Duodenal mucosa (tissue), 2 donors: Measurements from ENCODE around the gene PRSS27.
"Not testable (repeated sequence)": the region's sequence is repeated elsewhere in the genome, so short reads cannot be mapped to it uniquely, and the experiment has no call there.

Experiments
- H3K27ac ChIP-seq: one replicate; pipeline ENCODE4 v1.7.0; 2013; ENCODE audit warnings: low read depth, low read length
- H3K27me3 ChIP-seq, 2 donors: one replicate each; pipeline ENCODE4 v1.7.0; 2013; ENCODE audit warnings: low read length in 2 of 2, control low read depth in 1 of 2; ENCODE audit not compliant: insufficient read depth in 2 of 2, control insufficient read depth in 1 of 2
- H3K36me3 ChIP-seq, 2 donors: one replicate each; pipeline ENCODE4 v1.7.0; 2013; ENCODE audit warnings: low read length in 2 of 2, control low read depth in 1 of 2; ENCODE audit not compliant: insufficient read depth in 2 of 2, control insufficient read depth in 1 of 2
- H3K4me1 ChIP-seq, 2 donors: one replicate each; pipeline ENCODE4 v1.7.0; 2013; ENCODE audit warnings: low read length in 2 of 2, control low read depth in 1 of 2; ENCODE audit not compliant: insufficient read depth in 2 of 2, control insufficient read depth in 1 of 2
- H3K4me3 ChIP-seq, 2 donors: one replicate each; pipeline ENCODE4 v1.7.0; 2013; ENCODE audit warnings: low read length in 2 of 2, low read depth in 1 of 2
- H3K9ac ChIP-seq, 2 donors: one replicate each; pipeline ENCODE4 v1.7.0; 2013; ENCODE audit warnings: low read length in 2 of 2, low read depth in 1 of 2
- H3K9me3 ChIP-seq, 2 donors: one replicate each; pipeline ENCODE4 v1.7.0; 2013; ENCODE audit warnings: low read length in 2 of 2, control low read depth in 1 of 2; ENCODE audit not compliant: control insufficient read depth in 1 of 2

Gene PRSS27

DNA sequence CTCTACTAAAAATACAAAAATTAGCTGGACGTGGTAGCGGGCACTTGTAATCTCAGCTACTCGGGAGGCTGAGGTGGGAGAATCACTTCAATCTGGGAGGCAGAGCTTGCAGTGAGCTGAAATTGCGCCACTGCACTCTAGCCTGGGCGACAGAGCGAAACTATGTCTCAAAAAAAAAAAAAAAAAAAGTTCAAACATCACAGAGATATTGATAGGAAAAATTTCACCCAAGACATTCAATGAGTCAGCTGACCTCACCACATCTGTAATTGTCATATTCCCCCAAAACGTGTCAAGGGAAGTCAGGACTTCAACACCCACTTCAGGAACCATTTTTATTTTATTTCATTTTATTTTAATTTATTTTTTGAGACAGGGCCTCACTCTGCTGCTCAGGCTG lies 8.0 kb upstream of the PRSS27 start:
- H3K36me3 ChIP-seq, result no peaks in the 10 kb centered on the region
- no peaks in the 10 kb centered on the region for H3K4me1 ChIP-seq
- no peak overlapping the region for H3K9ac ChIP-seq
- no peaks in the 10 kb centered on the region for H3K27me3 ChIP-seq
- no peaks in the 10 kb centered on the region for H3K9me3 ChIP-seq
- H3K27ac ChIP-seq, result no peak overlapping the region
- H3K4me3 ChIP-seq, result no peak overlapping the region

DNA sequence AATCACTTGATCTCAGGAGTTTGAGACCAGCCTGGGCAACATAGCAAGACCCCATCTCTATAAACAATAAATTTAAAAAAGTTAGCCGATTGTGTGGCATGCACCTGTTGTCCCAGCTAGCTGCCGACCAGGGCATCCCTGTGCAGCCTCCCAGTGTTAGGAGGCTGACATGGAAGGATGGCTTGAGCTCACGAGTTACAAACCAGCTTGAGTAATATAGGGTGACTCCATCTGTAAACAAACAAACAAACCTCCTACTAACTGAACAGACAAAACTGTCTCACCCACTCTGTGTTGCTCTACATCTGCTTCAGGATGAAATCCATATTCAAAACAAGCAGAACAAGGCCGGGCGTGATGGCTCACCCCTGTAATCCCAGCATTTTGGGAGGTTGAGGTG lies 6.9 kb upstream of the PRSS27 start:
- Histone ChIP-seq H3K4me1 (no peaks in the 10 kb centered on the region), H3K27me3 (no peaks in the 10 kb centered on the region), H3K9me3 (no peaks in the 10 kb centered on the region), H3K9ac (no peak overlapping the region), H3K27ac (no peak overlapping the region), H3K36me3 (no peaks in the 10 kb centered on the region), H3K4me3 (no peak overlapping the region)

DNA sequence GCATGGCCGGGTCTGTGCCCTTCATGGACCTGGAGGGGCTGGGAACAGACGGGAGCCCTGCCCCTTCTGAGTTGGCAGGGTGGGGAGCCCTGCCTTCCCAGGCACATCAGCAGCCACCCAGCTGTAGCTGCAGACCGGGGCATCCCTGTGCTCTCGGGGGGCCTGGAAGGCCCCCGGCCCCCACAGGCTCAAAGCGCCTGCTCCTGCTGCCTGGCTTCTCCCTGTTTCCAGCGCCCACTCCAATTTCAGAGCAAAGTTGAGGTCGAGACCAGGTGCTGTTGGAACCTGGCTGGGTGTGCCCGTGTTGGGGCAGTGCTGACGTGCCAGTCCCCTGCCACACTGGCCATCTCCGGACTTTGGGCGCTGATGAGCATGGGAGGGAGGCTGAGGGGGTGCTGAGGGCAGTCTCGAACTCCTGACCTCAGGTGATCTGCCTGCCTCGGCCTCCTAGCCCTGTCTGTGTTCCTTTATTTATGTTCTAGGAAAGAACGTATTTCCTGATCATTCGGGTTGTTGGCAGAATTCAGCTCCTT lies 4.9 kb upstream of the PRSS27 start:
- H3K36me3 ChIP-seq, result no peaks in the 10 kb centered on the region
- H3K9ac ChIP-seq, result no peak overlapping the region
- peaks cover under 1 to 2% of the 10 kb centered on the region in 2 donors for H3K4me1 ChIP-seq
- H3K27ac ChIP-seq, result no peak overlapping the region
- H3K4me3 ChIP-seq, result no peak overlapping the region
- H3K9me3 ChIP-seq, result no peaks in the 10 kb centered on the region
- H3K27me3 ChIP-seq, result no peaks in the 10 kb centered on the region

DNA sequence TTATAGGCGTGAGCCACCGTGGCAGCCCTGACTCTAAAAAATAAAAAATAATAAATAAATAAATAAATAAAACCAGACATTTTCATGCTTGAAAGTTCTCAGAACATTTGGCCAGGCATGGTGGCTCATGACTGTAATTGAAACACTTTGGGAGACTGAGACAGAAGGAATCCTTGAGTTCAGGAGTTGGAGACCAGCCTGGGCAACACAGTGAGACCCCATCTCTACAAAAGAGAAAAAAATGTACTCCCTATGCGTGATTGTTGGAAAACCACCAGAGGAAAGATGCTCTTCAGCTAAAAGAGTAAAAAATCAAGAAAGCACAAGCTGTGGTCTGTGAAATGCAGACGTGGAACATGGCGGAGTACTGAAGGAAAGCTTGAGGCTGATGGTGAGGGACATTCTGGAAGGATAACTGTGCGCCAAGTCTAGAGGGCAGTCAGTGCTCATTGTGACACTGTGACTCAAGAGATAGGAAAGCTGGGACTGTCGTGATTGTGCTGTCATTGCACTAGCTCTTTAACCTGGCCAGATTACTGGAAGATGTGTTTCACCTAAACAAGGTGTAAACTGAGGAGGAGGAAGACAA lies 4.2 kb upstream of the PRSS27 start:
- H3K27ac ChIP-seq, result no peak overlapping the region
- H3K36me3 ChIP-seq, result no peaks in the 10 kb centered on the region
- no peaks in the 10 kb centered on the region for H3K9me3 ChIP-seq
- H3K27me3 ChIP-seq, result no peaks in the 10 kb centered on the region
- no peak overlapping the region for H3K9ac ChIP-seq
- peaks cover 6 to 9% of the 10 kb centered on the region in 2 donors for H3K4me1 ChIP-seq
- H3K4me3 ChIP-seq, result no peak overlapping the region

DNA sequence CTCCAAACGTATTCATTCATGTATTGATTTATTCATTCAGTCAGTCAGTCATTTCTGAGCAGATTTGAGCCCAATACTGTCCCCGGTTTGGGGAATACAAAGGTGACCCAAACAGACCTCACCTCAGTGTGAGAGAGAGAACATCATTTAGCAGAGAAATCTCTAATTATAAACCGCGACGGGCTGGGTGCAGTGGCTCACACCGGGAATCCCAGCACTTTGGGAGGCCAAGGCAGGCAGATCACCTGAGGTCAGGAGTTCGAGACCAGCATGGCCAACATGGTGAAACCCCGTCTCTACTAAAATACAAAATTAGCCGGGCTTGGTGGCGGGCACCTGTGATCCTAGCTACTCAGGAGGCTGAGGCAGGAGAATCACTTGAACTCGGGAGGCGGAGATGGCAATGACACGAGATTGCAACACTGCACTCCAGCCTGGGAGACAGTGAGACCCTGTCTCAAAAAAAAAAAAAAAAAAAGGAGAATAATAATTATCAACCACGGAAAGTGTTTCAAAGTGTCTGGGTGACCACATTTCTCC lies 1.7 kb upstream of the PRSS27 start:
- not testable (repeated sequence) for H3K36me3 ChIP-seq, H3K27me3 ChIP-seq, H3K27ac ChIP-seq, H3K4me3 ChIP-seq, H3K9me3 ChIP-seq
- Histone ChIP-seq H3K4me1 (peaks cover 6 to 14% of the 10 kb centered on the region in 2 donors), H3K9ac (peak overlapping the region in 1 of 2 donors; percentile 51)

DNA sequence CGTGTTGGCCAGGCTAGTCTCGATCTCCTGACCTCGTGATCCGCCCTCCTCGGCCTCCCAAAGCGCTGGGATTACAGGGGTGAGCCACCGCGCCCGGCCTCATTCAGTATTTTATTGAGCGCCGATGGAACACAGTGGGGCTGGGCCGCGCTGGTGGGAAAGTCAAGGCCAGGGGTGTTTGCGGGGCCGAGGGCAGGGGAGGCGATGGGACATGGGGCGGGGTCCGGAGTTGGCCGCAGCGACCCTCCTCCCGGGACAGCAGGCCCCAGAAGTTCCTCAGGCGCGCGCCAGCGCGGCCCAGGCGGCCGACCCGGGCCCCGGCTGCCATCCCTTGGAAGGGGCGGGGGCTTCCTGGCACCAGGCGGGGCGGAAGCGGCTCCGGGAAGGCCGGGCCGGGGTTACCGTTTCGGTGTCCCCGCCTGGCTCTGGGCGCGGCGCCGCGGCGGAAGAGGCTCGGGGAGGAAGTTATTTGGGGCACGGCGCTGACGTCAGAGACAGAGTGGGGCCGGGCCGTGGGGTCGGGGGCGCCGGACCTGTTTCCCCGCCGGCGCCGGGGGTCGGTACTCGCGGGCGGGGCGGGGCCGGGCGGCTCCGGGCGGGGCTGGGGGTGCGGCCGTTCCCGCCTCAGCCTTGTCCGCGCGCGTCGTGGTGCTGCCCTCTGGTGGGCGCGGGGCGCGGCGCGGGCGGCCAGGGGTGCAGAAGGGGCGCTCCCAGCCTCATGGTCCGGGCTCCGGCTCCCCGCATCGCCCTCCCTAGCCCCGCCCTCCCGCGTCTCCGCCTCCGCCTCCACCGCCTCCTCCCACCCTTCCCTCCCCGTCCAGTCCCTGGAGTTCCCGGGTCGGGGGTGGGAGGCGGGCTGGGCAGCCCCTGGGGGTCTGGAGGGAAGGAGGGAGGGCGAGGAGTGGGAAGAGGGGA lies 952 bp upstream of the PRSS27 start:
- Histone ChIP-seq H3K27me3 (no peaks in the 10 kb centered on the region), H3K27ac (no peak overlapping the region), H3K9ac (peak overlapping the region; percentile 38 to 54), H3K4me3 (peak overlapping the region; percentile 61), H3K36me3 (no peaks in the 10 kb centered on the region), H3K4me1 (peaks cover 6 to 14% of the 10 kb centered on the region in 2 donors), H3K9me3 (no peaks in the 10 kb centered on the region)

DNA sequence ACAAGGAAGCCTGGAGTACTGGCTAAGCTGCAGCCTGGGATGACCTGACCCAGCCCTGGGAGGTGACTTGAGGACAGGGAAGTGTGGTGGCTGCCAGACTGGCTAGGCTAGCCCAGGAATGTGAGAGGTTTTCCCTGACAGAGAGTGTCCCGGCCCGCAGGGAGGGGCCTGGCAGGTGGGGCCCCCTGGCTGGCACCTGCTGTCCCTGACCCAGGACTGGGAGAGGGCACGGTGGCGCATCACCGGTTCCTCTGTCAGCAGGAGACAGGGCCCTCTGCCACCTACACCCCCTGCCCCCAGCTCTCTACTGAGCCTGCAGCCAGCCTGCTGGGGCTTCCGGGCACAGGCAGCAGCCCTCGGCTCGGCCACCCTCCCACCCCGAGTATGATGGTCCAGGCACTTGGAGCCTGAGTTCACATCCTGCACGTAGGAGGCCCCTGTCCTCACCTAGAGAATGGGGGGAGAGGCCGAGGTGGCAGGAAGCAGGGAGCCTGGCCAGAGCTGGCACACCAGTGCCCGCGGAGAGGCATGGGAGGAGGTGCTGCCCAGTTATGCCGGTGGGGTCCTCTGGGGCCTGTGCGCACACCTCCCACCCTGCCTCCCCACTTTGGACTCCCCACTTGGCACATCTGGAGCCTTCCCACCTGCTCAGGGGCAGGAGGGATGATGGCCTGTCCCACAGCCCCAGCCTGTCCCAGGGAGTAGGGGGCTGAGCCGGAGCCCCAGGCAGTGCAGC lies 528 bp downstream of the PRSS27 start:
- H3K36me3 ChIP-seq, result no peaks in the 10 kb centered on the region
- H3K27me3 ChIP-seq, result no peaks in the 10 kb centered on the region
- H3K4me1 ChIP-seq, result peaks cover 6 to 14% of the 10 kb centered on the region in 2 donors
- H3K27ac ChIP-seq, result no peak overlapping the region
- no peaks in the 10 kb centered on the region for H3K9me3 ChIP-seq
- no peak overlapping the region for H3K4me3 ChIP-seq
- no peak overlapping the region for H3K9ac ChIP-seq

DNA sequence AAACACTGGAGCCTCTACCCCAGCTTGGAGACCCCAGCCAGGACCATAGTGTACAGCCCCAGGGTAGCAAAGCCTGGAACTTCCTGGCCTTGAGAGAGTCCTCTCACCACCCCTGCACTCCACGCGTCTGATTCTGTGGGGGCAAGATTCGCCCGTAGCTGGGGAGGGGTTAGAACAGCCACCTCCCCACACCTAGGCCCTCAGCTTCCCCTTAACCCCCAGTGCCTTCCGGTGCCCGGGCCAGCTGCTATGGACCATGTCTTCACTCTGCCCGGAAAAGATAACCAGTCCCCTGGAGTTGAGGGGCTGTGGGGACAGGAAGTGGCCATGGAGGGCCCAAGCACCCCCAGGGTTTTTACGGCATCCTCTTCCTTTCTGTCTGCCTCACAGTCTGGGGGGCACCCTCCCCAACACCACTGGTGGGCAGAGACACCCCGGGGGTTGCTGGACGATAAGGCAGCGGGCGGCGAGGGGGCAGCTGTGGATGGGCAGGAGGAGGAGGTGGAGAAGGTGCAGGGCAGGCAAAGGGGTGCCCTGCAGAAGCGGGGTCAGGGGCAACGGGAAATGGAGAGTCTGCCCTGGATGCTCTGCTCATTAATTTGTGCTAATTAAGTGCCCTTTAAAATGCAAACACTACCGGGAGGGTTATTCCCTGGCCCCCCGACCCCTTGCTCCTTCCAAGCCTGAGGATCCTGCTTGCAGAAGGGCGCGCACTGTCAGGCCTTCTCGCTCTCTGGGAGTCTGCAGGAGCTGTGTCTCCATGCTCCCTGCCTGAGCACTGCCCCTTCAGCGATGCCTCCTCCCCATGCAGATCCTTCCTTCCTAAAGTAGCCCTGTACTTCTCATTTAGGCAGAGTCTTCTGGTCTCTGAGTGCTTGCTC lies 2.4 kb downstream of the PRSS27 start:
- H3K9ac ChIP-seq, result no peak overlapping the region
- H3K4me3 ChIP-seq, result no peak overlapping the region
- no peak overlapping the region for H3K27ac ChIP-seq
- H3K27me3 ChIP-seq, result no peaks in the 10 kb centered on the region
- H3K4me1 ChIP-seq, result peaks cover 6 to 14% of the 10 kb centered on the region in 2 donors
- no peaks in the 10 kb centered on the region for H3K9me3 ChIP-seq
- H3K36me3 ChIP-seq, result no peaks in the 10 kb centered on the region

DNA sequence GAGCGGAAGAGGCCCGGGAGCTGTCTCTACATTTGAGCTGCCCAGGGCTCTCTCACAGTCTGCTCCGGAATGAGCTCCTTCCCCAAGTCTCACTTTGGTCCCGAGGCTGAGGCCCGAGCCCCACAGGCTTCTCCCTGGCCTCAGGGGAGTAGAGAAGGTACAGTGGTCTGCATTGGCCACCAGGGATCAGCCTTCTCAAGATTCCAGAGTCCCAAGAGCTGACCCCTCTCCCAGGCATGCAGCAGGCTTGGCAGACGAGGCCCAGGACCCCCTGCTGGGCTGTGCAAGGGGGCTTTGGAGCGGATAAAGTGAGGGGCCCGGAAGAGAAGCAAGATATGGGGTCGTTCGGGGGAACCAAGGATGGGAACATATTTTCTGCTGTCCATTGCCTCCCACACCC lies 3.1 kb downstream of the PRSS27 start:
- Histone ChIP-seq H3K27me3 (no peaks in the 10 kb centered on the region), H3K9ac (no peak overlapping the region), H3K4me1 (peaks cover 6 to 14% of the 10 kb centered on the region in 2 donors), H3K9me3 (no peaks in the 10 kb centered on the region), H3K4me3 (no peak overlapping the region), H3K27ac (no peak overlapping the region), H3K36me3 (no peaks in the 10 kb centered on the region)
